Measurements from ENCODE around the gene TNS1. TPM values are rescaled to one million over a fixed set of nuclear protein-coding genes. Genes with fewer than 3 reads are reported as not detected.

Gene TNS1
- total RNA-seq, 4 donors from 2014 or later = 57.7 to 120 (median 95.7) TPM

GRCh38 chr2:217825469-217826235, 177.1 kb downstream of the TNS1 start:
- 84 to 90% methylated on average over 8 of the region's 8 CpGs for WGBS, 2 donors
- H3K4me3 ChIP-seq (ENCODE audit: low read depth, poor library complexity, severe bottlenecking) = no peak overlapping the region
- DNase-seq (ENCODE audit: low spot score in 2 of 2) = no peak
- TF ChIP-seq, protein P1, sequence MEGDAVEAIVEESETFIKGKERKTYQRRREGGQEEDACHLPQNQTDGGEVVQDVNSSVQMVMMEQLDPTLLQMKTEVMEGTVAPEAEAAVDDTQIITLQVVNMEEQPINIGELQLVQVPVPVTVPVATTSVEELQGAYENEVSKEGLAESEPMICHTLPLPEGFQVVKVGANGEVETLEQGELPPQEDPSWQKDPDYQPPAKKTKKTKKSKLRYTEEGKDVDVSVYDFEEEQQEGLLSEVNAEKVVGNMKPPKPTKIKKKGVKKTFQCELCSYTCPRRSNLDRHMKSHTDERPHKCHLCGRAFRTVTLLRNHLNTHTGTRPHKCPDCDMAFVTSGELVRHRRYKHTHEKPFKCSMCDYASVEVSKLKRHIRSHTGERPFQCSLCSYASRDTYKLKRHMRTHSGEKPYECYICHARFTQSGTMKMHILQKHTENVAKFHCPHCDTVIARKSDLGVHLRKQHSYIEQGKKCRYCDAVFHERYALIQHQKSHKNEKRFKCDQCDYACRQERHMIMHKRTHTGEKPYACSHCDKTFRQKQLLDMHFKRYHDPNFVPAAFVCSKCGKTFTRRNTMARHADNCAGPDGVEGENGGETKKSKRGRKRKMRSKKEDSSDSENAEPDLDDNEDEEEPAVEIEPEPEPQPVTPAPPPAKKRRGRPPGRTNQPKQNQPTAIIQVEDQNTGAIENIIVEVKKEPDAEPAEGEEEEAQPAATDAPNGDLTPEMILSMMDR (IDR thresholded peaks at IDR 0.05) = no peak
- TF ChIP-seq POLR2A (IDR thresholded peaks at IDR 0.05) = no peak
- intact Hi-C loops (cut with DNase I; ENCODE audit: low total_unique reads) = no loop called here

- 90% methylated on average over 4 of the region's 4 CpGs for WGBS, 2 donors
- no peak for DNase-seq (ENCODE audit: low spot score in 2 of 2)
- intact Hi-C loops (cut with DNase I; ENCODE audit: low total_unique reads) = no loop called here
Observed at GRCh38 chr2:217824223-217824622, 178.6 kb downstream of the TNS1 start.

GRCh38 chr2:217823626-217824025, 179.2 kb downstream of the TNS1 start:
- WGBS, 2 donors = 88 to 90% methylated on average over 6 of the region's 6 CpGs
- no peak for DNase-seq (ENCODE audit: low spot score in 2 of 2)
- no peak for TF ChIP-seq POLR2A (IDR thresholded peaks at IDR 0.05)
- TF ChIP-seq, protein P1 (IDR thresholded peaks at IDR 0.05) = no peak

More at GRCh38 chr2:217824223-217824622, 178.6 kb downstream of the TNS1 start:
- no peak for TF ChIP-seq POLR2A (IDR thresholded peaks at IDR 0.05)
- TF ChIP-seq, protein P1 (IDR thresholded peaks at IDR 0.05) = no peak
- H3K4me3 ChIP-seq (ENCODE audit: low read depth, poor library complexity, severe bottlenecking) = no peak overlapping the region

DNA sequence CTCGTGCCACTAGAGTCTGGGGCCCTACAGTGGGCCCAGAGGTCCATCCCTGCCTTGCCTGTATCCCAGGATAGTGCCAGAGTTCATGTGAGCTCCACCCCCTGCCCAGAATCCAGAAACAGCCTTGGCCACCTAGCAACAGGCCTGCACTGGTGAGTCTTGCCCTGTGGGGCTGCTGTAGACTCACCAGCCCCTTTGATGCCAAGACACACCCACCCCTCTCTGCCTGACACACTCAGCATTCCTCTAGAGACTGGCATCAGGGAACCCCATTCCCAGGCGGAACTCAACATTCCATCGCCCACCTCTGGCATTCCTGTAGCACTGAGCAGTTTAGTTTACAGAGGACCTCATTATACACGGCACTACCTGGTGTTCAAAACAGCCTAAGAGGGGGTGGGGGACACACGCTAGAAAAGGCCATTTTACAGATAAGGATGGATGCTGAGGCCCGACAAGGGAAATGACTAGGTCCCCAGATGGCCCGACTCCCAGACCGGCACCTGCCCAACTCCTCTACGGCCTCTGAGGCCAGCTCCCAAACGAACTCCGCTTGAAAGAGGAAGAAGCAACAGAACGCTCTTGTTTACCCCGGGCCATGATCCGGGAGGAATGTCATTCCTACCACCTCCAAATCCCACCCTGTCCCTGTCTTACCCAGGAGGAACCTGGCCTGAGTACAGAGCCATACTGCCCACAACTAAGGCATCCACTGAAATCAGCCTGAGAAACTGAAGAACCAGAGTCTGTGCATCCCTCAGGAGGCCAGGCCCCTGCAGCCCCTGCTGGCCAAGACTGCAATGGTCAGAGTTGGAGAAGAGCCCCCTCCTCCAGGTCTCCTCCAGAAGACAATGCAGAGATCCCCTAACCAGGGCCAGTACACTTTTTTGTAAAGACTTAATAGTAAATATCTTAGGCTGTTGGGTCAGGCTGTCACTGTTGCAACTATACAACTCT, 180.2 kb downstream of the TNS1 start:
- H3K4me3 ChIP-seq (ENCODE audit: low read depth, poor library complexity, severe bottlenecking) = no peak overlapping the region

More at GRCh38 chr2:217823626-217824025, 179.2 kb downstream of the TNS1 start:
- no peak overlapping the region for H3K4me3 ChIP-seq (ENCODE audit: low read depth, poor library complexity, severe bottlenecking)
- intact Hi-C loops (cut with DNase I; ENCODE audit: low total_unique reads) = no loop called here

DNA sequence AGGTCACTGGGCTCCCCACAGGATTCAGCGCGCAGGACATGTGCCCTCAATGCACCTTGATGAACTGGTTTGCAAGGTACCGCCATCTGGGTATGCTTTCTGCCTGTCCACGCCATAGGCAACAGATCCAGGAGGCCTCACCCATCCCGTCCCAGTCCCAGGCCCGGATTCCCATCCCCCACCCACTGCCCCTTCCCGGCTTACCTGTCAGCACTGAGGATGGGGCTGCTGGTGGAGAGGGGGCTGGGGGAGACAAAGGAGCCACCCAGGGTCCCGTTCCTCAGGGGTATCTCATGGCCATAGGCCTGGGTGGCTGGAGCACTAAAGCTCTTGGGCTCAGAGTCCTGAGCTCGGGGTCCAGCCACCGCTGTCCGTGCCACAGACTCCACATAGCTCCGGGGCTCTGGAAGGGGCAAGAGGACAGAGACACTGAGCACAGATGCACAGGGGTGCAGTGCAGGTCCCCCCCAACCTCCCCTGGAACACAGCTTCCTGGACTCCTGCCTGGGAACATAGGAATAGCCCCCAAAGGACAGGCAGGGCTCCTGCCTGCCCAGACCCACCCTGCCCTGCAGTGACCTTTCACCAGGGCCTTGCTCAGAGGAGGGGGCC, 181.2 kb downstream of the TNS1 start:
- H3K4me3 ChIP-seq (ENCODE audit: low read depth, poor library complexity, severe bottlenecking) = no peak overlapping the region
- no peak for DNase-seq (ENCODE audit: low spot score in 2 of 2)
- no peak for TF ChIP-seq POLR2A (IDR thresholded peaks at IDR 0.05)
- TF ChIP-seq, protein P1 (IDR thresholded peaks at IDR 0.05) = no peak
- 90 to 93% methylated on average over 12 of the region's 12 CpGs for WGBS, 2 donors
- intact Hi-C loops (cut with DNase I; ENCODE audit: low total_unique reads) = no loop called here

More for the DNA sequence above, 180.2 kb downstream of the TNS1 start:
- 56 to 59% methylated on average over 11 to 14 of the region's 14 CpGs for WGBS, 2 donors
- intact Hi-C loops (cut with DNase I; ENCODE audit: low total_unique reads) = no loop called here
- DNase-seq (ENCODE audit: low spot score in 2 of 2) = no peak
- TF ChIP-seq, protein P1 (IDR thresholded peaks at IDR 0.05) = no peak
- no peak for TF ChIP-seq POLR2A (IDR thresholded peaks at IDR 0.05)

Data from lower leg skin (tissue), 4 donors.